HEK293 (cell line): ENCODE data around the gene C1QTNF12.

Experiments used
- BCL11A ChIP-seq: fragments of 450-650 bp; formaldehyde crosslinking; IDR thresholded peaks from 2 replicates; pipeline ENCODE4 v1.5.1; 2016; ENCODE audit warnings: low read depth, missing biosample characterization, missing genetic modification characterization
- KLF10 ChIP-seq: fragments of 450-650 bp; IDR thresholded peaks from 2 replicates; pipeline ENCODE4 v1.5.1; 2018; ENCODE audit warnings: missing biosample characterization, mild to moderate bottlenecking, missing genetic modification characterization
- MEIS1 ChIP-seq: sonication (generic); formaldehyde crosslinking; IDR thresholded peaks from 2 replicates; pipeline ENCODE4 v1.8.1; 2022; ENCODE audit warnings: missing genetic modification reagents, mild to moderate bottlenecking, borderline replicate concordance
- PBX3 ChIP-seq: sonication (generic); formaldehyde crosslinking; IDR thresholded peaks from 2 replicates; pipeline ENCODE4 v1.8.1; 2022; ENCODE audit warnings: mild to moderate bottlenecking, moderate library complexity, missing genetic modification reagents
- PRDM4 ChIP-seq: fragments of 450-650 bp; formaldehyde crosslinking; IDR thresholded peaks from 2 replicates; pipeline ENCODE4 v1.5.1; 2017; ENCODE audit warnings: missing biosample characterization, missing genetic modification characterization
- YY1 ChIP-seq: fragments of 450-650 bp; formaldehyde crosslinking; IDR thresholded peaks from 2 replicates; pipeline ENCODE4 v1.5.1; 2018; ENCODE audit warnings: missing biosample characterization, missing genetic modification characterization
- ZFP37 ChIP-seq: fragments of 450-650 bp; formaldehyde crosslinking; IDR thresholded peaks from 2 replicates; pipeline ENCODE4 v1.5.1; 2016; ENCODE audit warnings: missing biosample characterization, missing genetic modification characterization
- ZNF155 ChIP-seq: fragments of 450-650 bp; formaldehyde crosslinking; IDR thresholded peaks from 2 replicates; pipeline ENCODE4 v1.5.1; 2016; ENCODE audit warnings: missing biosample characterization, missing genetic modification characterization
- ZNF274 ChIP-seq, 2 experiments: fragments of 200-500 bp in 1 of 2; fragments of 450-650 bp in 1 of 2; sonication (Bioruptor generic) in 1 of 2; formaldehyde crosslinking in 1 of 2; IDR thresholded peaks; 2 replicates each; pipeline versions ENCODE4 v1.5.1 to v1.6.1; 2014 to 2016; ENCODE audit warnings: borderline replicate concordance in 1 of 2, inconsistent platforms in 1 of 2, low read length in 1 of 2, missing biosample characterization in 1 of 2, missing genetic modification characterization in 1 of 2
- ZNF501 ChIP-seq: fragments of 450-650 bp; formaldehyde crosslinking; IDR thresholded peaks from 2 replicates; pipeline ENCODE4 v1.5.1; 2016; ENCODE audit warnings: missing biosample characterization, missing genetic modification characterization
- ZNF677 ChIP-seq: fragments of 450-650 bp; IDR thresholded peaks from 2 replicates; pipeline ENCODE4 v1.5.0; 2018; ENCODE audit warnings: missing biosample characterization, mild to moderate bottlenecking, missing genetic modification characterization, moderate library complexity
- TF ChIP-seq, protein P1 (sequence below): fragments of 450-650 bp; formaldehyde crosslinking; IDR thresholded peaks from 2 replicates; pipeline ENCODE4 v1.5.1; 2016; ENCODE audit warnings: missing biosample characterization, missing genetic modification characterization

DNA sequence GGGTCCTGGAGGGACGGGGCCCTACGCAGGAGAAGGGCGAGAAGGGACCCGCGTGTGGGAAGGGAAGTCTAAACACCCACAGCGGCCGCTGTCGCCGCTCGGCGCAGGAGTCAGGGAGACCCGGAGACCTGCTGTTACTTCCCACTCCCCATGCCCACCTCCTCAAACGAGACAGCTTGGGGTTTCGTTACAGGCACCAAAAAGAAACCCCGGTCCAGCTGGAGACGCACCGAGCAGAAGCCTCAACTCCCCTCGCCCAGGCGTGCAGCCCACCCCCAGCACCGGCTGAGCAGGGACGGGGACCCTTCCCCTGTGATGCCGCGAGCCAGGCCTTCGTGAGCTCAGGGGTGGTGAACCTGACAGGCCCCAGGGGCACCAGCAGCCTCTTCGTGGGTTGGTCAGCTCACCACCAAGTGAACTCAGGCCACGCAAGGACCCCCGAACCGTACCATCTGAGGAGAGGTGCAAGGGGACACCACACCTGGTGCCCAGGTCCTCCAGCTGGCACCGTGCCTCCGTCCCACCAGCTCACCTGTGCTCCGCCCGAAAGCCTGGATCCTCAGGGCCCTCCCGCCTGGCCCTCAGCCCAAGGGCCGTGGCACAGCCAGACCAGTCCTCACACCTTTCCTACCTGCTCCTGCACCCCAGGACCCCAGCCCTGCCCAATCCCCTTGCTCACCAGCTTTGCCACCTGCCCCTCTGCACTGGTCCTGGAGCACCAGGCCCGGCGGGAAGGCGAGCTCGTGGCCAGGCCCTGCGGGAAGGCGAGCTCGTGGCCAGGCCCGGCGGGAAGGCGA lies 19.8 kb downstream of the C1QTNF12 start:
- TF ChIP-seq PRDM4 (tag by site-specific recombination) = no peak
- TF ChIP-seq PBX3 (CRISPR knock-in tag) = no peak
- TF ChIP-seq, protein P1, sequence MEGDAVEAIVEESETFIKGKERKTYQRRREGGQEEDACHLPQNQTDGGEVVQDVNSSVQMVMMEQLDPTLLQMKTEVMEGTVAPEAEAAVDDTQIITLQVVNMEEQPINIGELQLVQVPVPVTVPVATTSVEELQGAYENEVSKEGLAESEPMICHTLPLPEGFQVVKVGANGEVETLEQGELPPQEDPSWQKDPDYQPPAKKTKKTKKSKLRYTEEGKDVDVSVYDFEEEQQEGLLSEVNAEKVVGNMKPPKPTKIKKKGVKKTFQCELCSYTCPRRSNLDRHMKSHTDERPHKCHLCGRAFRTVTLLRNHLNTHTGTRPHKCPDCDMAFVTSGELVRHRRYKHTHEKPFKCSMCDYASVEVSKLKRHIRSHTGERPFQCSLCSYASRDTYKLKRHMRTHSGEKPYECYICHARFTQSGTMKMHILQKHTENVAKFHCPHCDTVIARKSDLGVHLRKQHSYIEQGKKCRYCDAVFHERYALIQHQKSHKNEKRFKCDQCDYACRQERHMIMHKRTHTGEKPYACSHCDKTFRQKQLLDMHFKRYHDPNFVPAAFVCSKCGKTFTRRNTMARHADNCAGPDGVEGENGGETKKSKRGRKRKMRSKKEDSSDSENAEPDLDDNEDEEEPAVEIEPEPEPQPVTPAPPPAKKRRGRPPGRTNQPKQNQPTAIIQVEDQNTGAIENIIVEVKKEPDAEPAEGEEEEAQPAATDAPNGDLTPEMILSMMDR (tag by site-specific recombination) = no peak
- no peak for TF ChIP-seq YY1 (tag by site-specific recombination)
- TF ChIP-seq ZNF274 (IDR thresholded peaks at IDR 0.05; ENCODE audit: low read length) = no peak
- no peak for TF ChIP-seq ZNF274 (tag by site-specific recombination; IDR thresholded peaks at IDR 0.05; ENCODE audit: borderline replicate concordance)
- no peak for TF ChIP-seq ZFP37
- no peak for TF ChIP-seq MEIS1 (CRISPR knock-in tag)
- no peak for TF ChIP-seq BCL11A
- no peak for TF ChIP-seq ZNF677
- TF ChIP-seq ZNF501 (tag by site-specific recombination) = no peak
- no peak for TF ChIP-seq KLF10 (tag by site-specific recombination)
- no peak for TF ChIP-seq ZNF155
